ENCODE data around the gene TBC1D32. TPM values are rescaled to one million over a fixed set of nuclear protein-coding genes. Genes with fewer than 3 reads are reported as not detected.

Gene TBC1D32
- polyA plus RNA-seq, 1 donor (not counting 4 experiments of a cell fraction or from before 2014, with no cell fraction given) = 6.7 TPM

DNA sequence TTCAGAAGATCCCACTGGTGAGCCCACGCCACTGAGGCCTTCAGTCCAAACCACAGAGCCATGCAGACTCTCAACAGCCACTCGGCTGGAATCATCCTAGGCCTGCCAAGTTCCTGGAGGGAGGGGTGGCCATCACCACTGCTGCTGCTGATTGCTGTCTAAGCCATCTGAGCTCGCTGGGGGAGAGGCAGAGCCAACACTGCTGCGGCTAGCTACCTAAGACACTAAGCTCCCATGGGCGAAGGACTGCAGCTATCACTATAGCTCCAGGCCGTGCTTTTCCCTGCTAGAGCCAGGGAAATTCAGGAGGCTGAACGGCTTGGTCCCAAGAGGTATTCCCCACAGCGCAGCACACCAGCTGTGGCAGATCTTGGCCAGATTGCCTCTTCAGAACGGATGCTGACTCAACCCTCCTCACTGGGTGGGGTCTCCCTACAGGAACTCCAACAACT, 73.6 kb downstream of the TBC1D32 start:
- Histone ChIP-seq H3K27me3 (ENCODE audit: control insufficient read depth, extremely low read depth, insufficient read depth, low read length) (no peaks in the 10 kb centered on the region), H3K4me2 (ENCODE audit: control insufficient read depth, extremely low read depth, insufficient read depth, low read depth, low read length) (peak overlapping the region; percentile 51), H3K27ac (ENCODE audit: control insufficient read depth, insufficient read depth, low read length) (no peak overlapping the region), H3K4me3 (ENCODE audit: control insufficient read depth in 2 of 3, extremely low read depth in 1 of 3, insufficient read depth in 2 of 3, low read depth in 1 of 3, low read length in 3 of 3) (no peak overlapping the region), H3K4me1 (ENCODE audit: control insufficient read depth, extremely low read depth, insufficient read depth, low read length) (peaks cover 11% of the 10 kb centered on the region), H2AFZ (ENCODE audit: control insufficient read depth, low read length) (peak overlapping the region; percentile 6), H3K9me3 (ENCODE audit: control insufficient read depth, low read depth, low read length) (no peaks in the 10 kb centered on the region), H4K20me1 (ENCODE audit: control insufficient read depth, extremely low read depth, insufficient read depth, low read length) (no peaks in the 10 kb centered on the region), H3K9me1 (ENCODE audit: control insufficient read depth, extremely low read depth, insufficient read depth, low read length) (no peaks in the 10 kb centered on the region), H3K36me3 (ENCODE audit: control insufficient read depth in 2 of 2, extremely low read depth in 1 of 2, insufficient read depth in 2 of 2, low read length in 2 of 2) (no peaks in the 10 kb centered on the region), H3K9ac (ENCODE audit: control insufficient read depth, extremely low read depth, insufficient read depth, low read length) (no peak overlapping the region), H3K79me2 (ENCODE audit: control insufficient read depth, insufficient read depth, low read length) (no peaks in the 10 kb centered on the region)
- FAIRE-seq (peak; percentile 17), DNase-seq (ENCODE audit: low read depth, low spot score) (no peak)
- TF ChIP-seq, protein P1, sequence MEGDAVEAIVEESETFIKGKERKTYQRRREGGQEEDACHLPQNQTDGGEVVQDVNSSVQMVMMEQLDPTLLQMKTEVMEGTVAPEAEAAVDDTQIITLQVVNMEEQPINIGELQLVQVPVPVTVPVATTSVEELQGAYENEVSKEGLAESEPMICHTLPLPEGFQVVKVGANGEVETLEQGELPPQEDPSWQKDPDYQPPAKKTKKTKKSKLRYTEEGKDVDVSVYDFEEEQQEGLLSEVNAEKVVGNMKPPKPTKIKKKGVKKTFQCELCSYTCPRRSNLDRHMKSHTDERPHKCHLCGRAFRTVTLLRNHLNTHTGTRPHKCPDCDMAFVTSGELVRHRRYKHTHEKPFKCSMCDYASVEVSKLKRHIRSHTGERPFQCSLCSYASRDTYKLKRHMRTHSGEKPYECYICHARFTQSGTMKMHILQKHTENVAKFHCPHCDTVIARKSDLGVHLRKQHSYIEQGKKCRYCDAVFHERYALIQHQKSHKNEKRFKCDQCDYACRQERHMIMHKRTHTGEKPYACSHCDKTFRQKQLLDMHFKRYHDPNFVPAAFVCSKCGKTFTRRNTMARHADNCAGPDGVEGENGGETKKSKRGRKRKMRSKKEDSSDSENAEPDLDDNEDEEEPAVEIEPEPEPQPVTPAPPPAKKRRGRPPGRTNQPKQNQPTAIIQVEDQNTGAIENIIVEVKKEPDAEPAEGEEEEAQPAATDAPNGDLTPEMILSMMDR (optimal IDR thresholded peaks at IDR 0.05 in 1 of 3, IDR thresholded peaks at IDR 0.05 in 1 of 3, conservative IDR thresholded peaks at IDR 0.05 in 1 of 3; ENCODE audit: extremely low read depth in 1 of 3, insufficient read depth in 2 of 3, low read length in 3 of 3) = no peak
- no peak for TF ChIP-seq EZH2 (IDR thresholded peaks at IDR 0.05; ENCODE audit: low read length)
- dilution Hi-C loops (cut with MboI; ENCODE audit: extremely low pct_ligation_motif_present, low sequenced_read_pairs) = no loop called here

- H3K9me3 ChIP-seq (ENCODE audit: control insufficient read depth, low read depth, low read length) = no peaks in the 10 kb centered on the region
- no peaks in the 10 kb centered on the region for H3K4me1 ChIP-seq (ENCODE audit: control insufficient read depth, extremely low read depth, insufficient read depth, low read length)
- FAIRE-seq (no peak), DNase-seq (ENCODE audit: low read depth, low spot score) (no peak)
- no peaks in the 10 kb centered on the region for H3K9me1 ChIP-seq (ENCODE audit: control insufficient read depth, extremely low read depth, insufficient read depth, low read length)
- H3K79me2 ChIP-seq (ENCODE audit: control insufficient read depth, insufficient read depth, low read length) = no peaks in the 10 kb centered on the region
- no peaks in the 10 kb centered on the region for H3K27me3 ChIP-seq (ENCODE audit: control insufficient read depth, extremely low read depth, insufficient read depth, low read length)
- TF ChIP-seq EZH2 (IDR thresholded peaks at IDR 0.05; ENCODE audit: low read length) = no peak
- TF ChIP-seq, protein P1 (optimal IDR thresholded peaks at IDR 0.05 in 1 of 3, IDR thresholded peaks at IDR 0.05 in 1 of 3, conservative IDR thresholded peaks at IDR 0.05 in 1 of 3; ENCODE audit: extremely low read depth in 1 of 3, insufficient read depth in 2 of 3, low read length in 3 of 3) = no peak
- H2AFZ ChIP-seq (ENCODE audit: control insufficient read depth, low read length) = no peak overlapping the region
- dilution Hi-C loops (cut with MboI; ENCODE audit: extremely low pct_ligation_motif_present, low sequenced_read_pairs) = no loop called here
- no peak overlapping the region for H3K9ac ChIP-seq (ENCODE audit: control insufficient read depth, extremely low read depth, insufficient read depth, low read length)
- H4K20me1 ChIP-seq (ENCODE audit: control insufficient read depth, extremely low read depth, insufficient read depth, low read length) = no peaks in the 10 kb centered on the region
- H3K4me3 ChIP-seq (ENCODE audit: control insufficient read depth in 2 of 3, extremely low read depth in 1 of 3, insufficient read depth in 2 of 3, low read depth in 1 of 3, low read length in 3 of 3) = no peak overlapping the region
- no peaks in the 10 kb centered on the region for H3K36me3 ChIP-seq (ENCODE audit: control insufficient read depth in 2 of 2, extremely low read depth in 1 of 2, insufficient read depth in 2 of 2, low read length in 2 of 2)
- H3K4me2 ChIP-seq (ENCODE audit: control insufficient read depth, extremely low read depth, insufficient read depth, low read depth, low read length) = no peak overlapping the region
- H3K27ac ChIP-seq (ENCODE audit: control insufficient read depth, insufficient read depth, low read length) = no peak overlapping the region
Measured at GRCh38 chr6:121247386-121247785, 86.9 kb downstream of the TBC1D32 start.
